ENCODE measurements around the gene MADD.

The MADD gene

GRCh38 chr11:47269829-47270305 lies at the start of gene MADD:
MADD (plus strand) TSS chr11:47270133.
- peak within 1 kb of the TSS; percentile 99 for H3K4me2 ChIP-seq
- peaks cover 45% of the 10 kb centered on the region for H4K20me1 ChIP-seq
- TF ChIP-seq Cebpa-rat (IDR thresholded peaks at IDR 0.05) = no peak
- H3K4me1 ChIP-seq = peaks cover 72% of the 10 kb centered on the region
- peak within 1 kb of the TSS; percentile 97 for H3K27ac ChIP-seq
- peak within 1 kb of the TSS; percentile 76 for H3K4me3 ChIP-seq
- H3K36me3 ChIP-seq = peaks cover 16% of the 10 kb centered on the region
- H3K27me3 ChIP-seq = no peaks in the 10 kb centered on the region
- H3K9me3 ChIP-seq = no peaks in the 10 kb centered on the region
- peak within 1 kb of the TSS; percentile 90 for H3K9ac ChIP-seq

DNA sequence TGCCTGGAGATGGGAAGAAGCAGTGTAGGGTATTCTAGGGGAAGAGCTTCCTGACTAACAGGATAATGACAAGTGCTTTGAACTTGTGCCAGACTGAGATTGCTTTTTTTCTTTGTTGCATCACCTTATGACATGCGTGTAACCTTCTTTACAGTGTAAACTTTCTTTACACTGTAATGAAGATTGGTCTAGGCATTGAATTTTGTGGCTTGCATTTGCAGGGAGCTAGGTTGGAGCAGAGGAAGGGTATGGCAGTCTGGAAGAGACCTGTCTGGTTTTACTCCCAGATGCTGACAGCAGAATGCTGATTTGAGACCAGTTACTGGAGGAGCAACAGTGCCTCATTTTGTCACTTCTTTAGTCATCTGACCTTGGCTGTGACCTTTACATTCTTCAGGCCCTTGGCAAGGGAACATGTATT lies 49.5 kb upstream of the MADD start:
- Histone ChIP-seq H3K4me2 (no peak overlapping the region), H3K4me3 (no peak overlapping the region), H4K20me1 (no peaks in the 10 kb centered on the region), H3K27ac (no peak overlapping the region), H3K9ac (no peak overlapping the region), H3K4me1 (peaks cover 32% of the 10 kb centered on the region), H3K9me3 (no peaks in the 10 kb centered on the region), H3K27me3 (no peaks in the 10 kb centered on the region), H3K36me3 (peaks cover 76% of the 10 kb centered on the region)
- TF ChIP-seq Cebpa-rat (IDR thresholded peaks at IDR 0.05) = no peak

- TF ChIP-seq Cebpa-rat (IDR thresholded peaks at IDR 0.05) = no peak
- H3K4me2 ChIP-seq = no peak overlapping the region
- peaks cover 95% of the 10 kb centered on the region for H3K36me3 ChIP-seq
- H4K20me1 ChIP-seq = 0 out of 2 replicates have a peak, but pooled peaks cover 5% of the 10 kb centered on the region
- no peak overlapping the region for H3K4me3 ChIP-seq
- H3K9me3 ChIP-seq = no peaks in the 10 kb centered on the region
- H3K4me1 ChIP-seq = peaks cover 17% of the 10 kb centered on the region
- H3K9ac ChIP-seq = no peak overlapping the region
- H3K27me3 ChIP-seq = no peaks in the 10 kb centered on the region
- no peak overlapping the region for H3K27ac ChIP-seq
Observed at GRCh38 chr11:47222696-47223095, 47.2 kb upstream of the MADD start.

GRCh38 chr11:47225552-47226400 lies 44.2 kb upstream of the MADD start:
- Histone ChIP-seq H3K9me3 (no peaks in the 10 kb centered on the region), H3K4me3 (no peak overlapping the region), H3K9ac (no peak overlapping the region), H3K27me3 (no peaks in the 10 kb centered on the region), H3K4me1 (no peaks in the 10 kb centered on the region), H3K4me2 (no peak overlapping the region), H4K20me1 (0 out of 2 replicates have a peak, but pooled peaks cover 5% of the 10 kb centered on the region), H3K36me3 (peaks cover 96% of the 10 kb centered on the region), H3K27ac (no peak overlapping the region)
- no peak for TF ChIP-seq Cebpa-rat (IDR thresholded peaks at IDR 0.05)

- TF ChIP-seq Cebpa-rat (IDR thresholded peaks at IDR 0.05) = no peak
- H3K4me3 ChIP-seq = no peak overlapping the region
- no peaks in the 10 kb centered on the region for H3K4me1 ChIP-seq
- H3K9ac ChIP-seq = no peak overlapping the region
- H3K36me3 ChIP-seq = peaks cover 94% of the 10 kb centered on the region
- H3K27ac ChIP-seq = no peak overlapping the region
- H4K20me1 ChIP-seq = 0 out of 2 replicates have a peak, but pooled peaks cover 5% of the 10 kb centered on the region
- no peak overlapping the region for H3K4me2 ChIP-seq
- no peaks in the 10 kb centered on the region for H3K27me3 ChIP-seq
- H3K9me3 ChIP-seq = no peaks in the 10 kb centered on the region
Observed at GRCh38 chr11:47229161-47229560, 40.8 kb upstream of the MADD start.

- H3K4me2 ChIP-seq = no peak overlapping the region
- no peak overlapping the region for H3K9ac ChIP-seq
- no peaks in the 10 kb centered on the region for H3K4me1 ChIP-seq
- H3K4me3 ChIP-seq = no peak overlapping the region
- H3K27me3 ChIP-seq = no peaks in the 10 kb centered on the region
- peaks cover 96% of the 10 kb centered on the region for H3K36me3 ChIP-seq
- H3K9me3 ChIP-seq = no peaks in the 10 kb centered on the region
- TF ChIP-seq Cebpa-rat (IDR thresholded peaks at IDR 0.05) = no peak
- no peaks in the 10 kb centered on the region for H4K20me1 ChIP-seq
- no peak overlapping the region for H3K27ac ChIP-seq
Observed at GRCh38 chr11:47233051-47233450, 36.9 kb upstream of the MADD start.

DNA sequence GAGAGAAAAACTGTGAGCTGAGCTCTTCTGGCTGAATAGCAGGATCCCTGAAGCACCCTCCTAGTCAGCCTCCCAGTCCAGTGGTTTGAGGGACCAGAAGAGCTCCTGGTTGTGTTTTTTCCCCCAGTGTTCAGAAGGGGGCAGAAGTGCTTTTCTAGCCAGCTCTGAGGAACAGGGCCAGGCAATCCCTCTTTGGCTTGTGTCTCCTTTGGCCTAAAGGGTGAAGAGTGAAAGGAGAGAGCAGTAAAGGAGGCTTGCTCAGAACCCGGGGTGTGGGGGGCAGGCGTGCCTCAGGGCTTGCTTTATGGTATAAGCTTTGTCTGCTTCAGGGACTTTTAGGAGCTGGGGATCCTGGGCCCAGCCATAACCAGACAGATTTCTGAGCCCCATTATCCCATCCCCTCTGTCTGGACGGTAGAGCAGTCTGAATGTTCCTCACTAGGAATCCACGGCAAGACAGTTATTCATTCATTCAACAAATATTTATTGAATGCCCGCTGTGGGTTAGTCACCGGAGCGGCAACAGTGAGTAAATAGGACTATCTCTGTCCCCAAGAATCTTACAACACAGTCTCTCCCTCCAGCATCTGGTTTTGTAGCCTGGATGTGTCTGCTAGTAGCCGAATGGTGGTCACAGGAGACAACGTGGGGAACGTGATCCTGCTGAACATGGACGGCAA lies 35.8 kb upstream of the MADD start:
- no peak overlapping the region for H3K4me2 ChIP-seq

GRCh38 chr11:47234669-47235100 lies 35.2 kb upstream of the MADD start:
- no peak overlapping the region for H3K4me2 ChIP-seq
- H3K4me1 ChIP-seq = peaks cover 12% of the 10 kb centered on the region
- H3K9me3 ChIP-seq = no peaks in the 10 kb centered on the region
- no peak overlapping the region for H3K4me3 ChIP-seq
- H3K36me3 ChIP-seq = peaks cover 96% of the 10 kb centered on the region
- H3K27me3 ChIP-seq = no peaks in the 10 kb centered on the region
- no peak overlapping the region for H3K27ac ChIP-seq
- no peak overlapping the region for H3K9ac ChIP-seq
- TF ChIP-seq Cebpa-rat (IDR thresholded peaks at IDR 0.05) = no peak
- no peaks in the 10 kb centered on the region for H4K20me1 ChIP-seq

More for the DNA sequence above, 35.8 kb upstream of the MADD start:
- Histone ChIP-seq H4K20me1 (no peaks in the 10 kb centered on the region), H3K36me3 (peaks cover 96% of the 10 kb centered on the region), H3K4me1 (peaks cover 7% of the 10 kb centered on the region), H3K27ac (no peak overlapping the region), H3K4me3 (no peak overlapping the region), H3K9me3 (no peaks in the 10 kb centered on the region), H3K27me3 (no peaks in the 10 kb centered on the region), H3K9ac (no peak overlapping the region)
- no peak for TF ChIP-seq Cebpa-rat (IDR thresholded peaks at IDR 0.05)

GRCh38 chr11:47235163-47235562 lies 34.8 kb upstream of the MADD start:
- no peak for TF ChIP-seq Cebpa-rat (IDR thresholded peaks at IDR 0.05)
- H3K4me2 ChIP-seq = no peak overlapping the region

DNA sequence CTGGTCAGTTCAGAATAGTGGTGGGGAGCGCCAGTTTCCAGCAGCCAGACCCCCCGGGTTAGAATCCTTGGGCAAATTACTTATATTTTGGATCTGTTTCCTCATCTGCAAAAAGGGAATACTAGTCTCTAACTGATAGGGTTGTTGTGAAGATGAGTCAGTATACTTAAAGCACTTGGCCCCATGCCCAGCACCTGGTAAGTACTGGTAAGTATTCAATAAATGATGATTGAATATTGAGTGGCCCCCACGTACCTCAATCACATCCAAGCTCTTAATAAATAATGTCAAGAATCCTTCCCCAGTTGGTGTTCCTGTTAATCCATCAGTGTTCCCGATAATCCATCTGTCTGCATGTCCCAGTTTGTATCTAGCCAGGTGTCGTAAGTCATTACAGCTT lies 33.5 kb upstream of the MADD start:
- H3K36me3 ChIP-seq = peaks cover 98% of the 10 kb centered on the region
- no peak overlapping the region for H3K4me2 ChIP-seq
- H3K9me3 ChIP-seq = no peaks in the 10 kb centered on the region
- H3K9ac ChIP-seq = no peak overlapping the region
- H3K27me3 ChIP-seq = no peaks in the 10 kb centered on the region
- no peaks in the 10 kb centered on the region for H4K20me1 ChIP-seq
- H3K4me1 ChIP-seq = peaks cover 17% of the 10 kb centered on the region
- no peak for TF ChIP-seq Cebpa-rat (IDR thresholded peaks at IDR 0.05)
- no peak overlapping the region for H3K4me3 ChIP-seq
- H3K27ac ChIP-seq = no peak overlapping the region

More at GRCh38 chr11:47235163-47235562, 34.8 kb upstream of the MADD start:
- Histone ChIP-seq H3K9me3 (no peaks in the 10 kb centered on the region), H3K27ac (no peak overlapping the region), H4K20me1 (no peaks in the 10 kb centered on the region), H3K27me3 (no peaks in the 10 kb centered on the region), H3K36me3 (peaks cover 96% of the 10 kb centered on the region), H3K4me3 (no peak overlapping the region), H3K4me1 (peaks cover 17% of the 10 kb centered on the region), H3K9ac (0 out of 2 replicates have a peak overlapping the region, but pooled peaks have one; percentile 15)

All from BLaER1 (cell line).